Stimulated activated CD4-positive, alpha-beta T cell treated with anti-CD3 and anti-CD28 coated beads, TNF-alpha, amount 100 ng/mL, for 48 hours (primary cell): Measurements from ENCODE around the gene PARD6B.

Experiments used
- DNase-seq, 3 donors: peaks; one replicate each; pipeline ENCODE4 v3.0.0-alpha.2; 2020; ENCODE audit warnings: low read depth in 3 of 3

PARD6B gene

DNA sequence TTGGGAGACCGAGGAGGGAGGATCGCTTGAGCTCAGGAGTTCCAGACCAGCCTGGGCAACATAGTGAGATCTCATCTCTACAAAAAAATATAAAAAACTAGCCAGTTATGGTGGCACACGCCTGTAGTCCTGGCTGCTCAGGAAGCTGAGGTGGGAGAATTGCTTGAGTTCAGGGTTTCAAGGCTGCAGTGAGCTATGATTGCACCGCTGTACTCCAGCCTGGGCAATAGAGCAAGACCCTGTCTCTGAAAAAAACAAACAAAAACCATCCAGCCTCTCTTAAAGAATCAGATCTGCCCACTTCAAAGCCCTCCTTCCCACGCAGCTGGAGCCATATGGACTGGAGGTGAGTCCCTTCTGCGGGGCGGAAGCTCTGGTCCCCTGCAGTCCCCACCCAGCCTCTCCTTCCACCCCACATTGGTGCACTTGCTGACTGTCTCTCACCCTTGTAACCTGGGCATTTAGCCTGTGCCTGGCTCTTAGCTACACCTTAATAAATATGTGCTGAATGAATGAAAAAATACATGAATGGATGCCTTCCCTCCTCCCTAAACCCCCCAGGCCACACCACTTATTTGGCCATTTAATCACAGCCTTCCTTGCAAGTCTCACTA, 7.2 kb upstream of the PARD6B start:
- DNase-seq, result no peak

DNA sequence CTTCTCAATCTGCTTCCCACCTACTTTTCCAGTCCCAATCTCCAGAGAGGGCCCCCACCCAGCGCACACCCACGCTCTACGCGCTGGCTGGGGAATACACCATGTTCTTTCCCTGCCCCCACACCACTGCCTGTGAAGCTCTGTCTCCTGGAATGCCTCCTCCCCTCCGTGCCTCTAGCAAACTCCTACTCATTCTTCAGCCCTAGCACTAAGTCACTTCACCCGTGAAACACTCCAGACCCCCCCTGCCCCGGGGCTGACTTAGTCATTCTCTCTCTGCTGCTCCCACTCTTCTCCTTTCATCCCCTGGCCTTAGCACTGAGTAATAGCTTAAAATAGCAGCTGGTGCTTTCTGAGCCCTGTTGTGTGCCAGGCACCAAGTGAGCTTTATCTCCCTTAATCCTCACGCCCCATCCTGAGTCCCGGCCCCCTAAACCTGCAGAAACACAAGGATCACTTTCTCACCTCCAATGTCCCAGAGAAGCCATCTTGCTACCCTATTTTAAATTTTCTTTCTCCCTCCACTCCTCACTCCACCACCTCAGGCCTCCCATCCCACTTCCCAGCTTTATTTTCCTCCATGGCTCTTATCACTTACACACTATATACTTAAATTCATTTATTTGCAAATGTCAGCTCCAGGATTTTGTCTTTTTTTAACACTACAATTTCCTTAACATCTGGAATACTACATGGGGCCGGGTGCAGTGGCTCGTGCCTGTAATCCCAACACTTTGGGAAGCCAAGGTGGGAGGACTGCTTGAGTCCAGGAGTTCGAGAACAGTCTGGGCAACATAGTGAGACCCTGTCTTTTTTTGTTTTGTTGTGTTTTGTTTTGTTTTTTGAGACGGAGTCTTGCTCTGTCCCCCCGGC, 6.3 kb upstream of the PARD6B start:
- peak; percentile 68 to 81 (median 76) for DNase-seq

DNA sequence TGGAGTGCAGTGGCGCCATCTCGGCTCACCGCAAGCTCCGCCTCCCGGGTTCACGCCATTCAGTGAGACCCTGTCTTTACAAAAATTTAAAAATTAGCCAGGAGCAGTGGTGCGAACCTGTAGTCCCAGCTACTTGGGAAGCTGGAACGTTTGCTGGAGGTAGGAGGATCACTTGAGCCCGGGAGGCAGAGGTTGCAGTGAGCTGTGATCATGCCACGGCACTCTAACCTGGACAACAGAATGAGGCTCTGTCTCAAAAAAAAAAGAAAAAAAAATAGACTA, 5.7 kb upstream of the PARD6B start:
- DNase-seq, result no peak

DNA sequence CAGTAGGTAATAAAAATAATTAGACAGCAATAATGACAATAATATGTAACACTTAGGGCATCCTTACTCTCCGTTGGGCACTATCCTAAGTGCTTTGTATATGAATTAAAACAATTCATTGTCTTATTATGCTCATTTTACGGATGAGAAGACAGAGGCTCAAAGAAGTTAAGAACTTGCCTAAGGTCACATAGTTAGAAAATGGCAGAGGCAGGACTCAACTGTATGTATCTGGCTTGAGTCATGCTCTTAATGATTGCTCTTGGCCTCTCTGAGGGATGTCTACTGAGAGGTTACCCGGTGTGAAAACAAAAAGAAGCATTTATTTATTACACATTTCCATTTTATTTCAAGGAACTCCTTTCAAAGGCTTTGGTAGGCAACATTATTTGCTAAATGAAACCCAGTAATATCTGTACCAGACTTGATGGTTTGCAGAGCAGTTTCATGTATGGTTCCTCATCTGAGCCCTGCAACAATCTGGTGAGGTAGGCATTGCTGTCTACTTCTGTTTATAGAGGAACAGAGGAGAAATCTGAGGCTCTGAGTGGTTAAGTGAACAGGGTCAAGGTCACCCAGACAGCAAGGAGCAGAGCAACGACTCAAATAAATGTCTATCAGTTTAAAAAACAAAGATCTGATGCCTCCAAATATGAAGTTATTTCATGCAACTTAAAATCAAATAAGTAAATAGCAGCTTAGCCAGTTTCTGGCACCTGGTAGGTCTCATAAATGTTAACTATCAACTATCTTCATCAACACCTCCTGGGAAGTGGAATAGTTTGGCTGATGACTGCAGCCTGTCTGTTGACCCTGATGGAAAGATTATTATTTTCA, 4.2 kb upstream of the PARD6B start:
- no peak for DNase-seq

DNA sequence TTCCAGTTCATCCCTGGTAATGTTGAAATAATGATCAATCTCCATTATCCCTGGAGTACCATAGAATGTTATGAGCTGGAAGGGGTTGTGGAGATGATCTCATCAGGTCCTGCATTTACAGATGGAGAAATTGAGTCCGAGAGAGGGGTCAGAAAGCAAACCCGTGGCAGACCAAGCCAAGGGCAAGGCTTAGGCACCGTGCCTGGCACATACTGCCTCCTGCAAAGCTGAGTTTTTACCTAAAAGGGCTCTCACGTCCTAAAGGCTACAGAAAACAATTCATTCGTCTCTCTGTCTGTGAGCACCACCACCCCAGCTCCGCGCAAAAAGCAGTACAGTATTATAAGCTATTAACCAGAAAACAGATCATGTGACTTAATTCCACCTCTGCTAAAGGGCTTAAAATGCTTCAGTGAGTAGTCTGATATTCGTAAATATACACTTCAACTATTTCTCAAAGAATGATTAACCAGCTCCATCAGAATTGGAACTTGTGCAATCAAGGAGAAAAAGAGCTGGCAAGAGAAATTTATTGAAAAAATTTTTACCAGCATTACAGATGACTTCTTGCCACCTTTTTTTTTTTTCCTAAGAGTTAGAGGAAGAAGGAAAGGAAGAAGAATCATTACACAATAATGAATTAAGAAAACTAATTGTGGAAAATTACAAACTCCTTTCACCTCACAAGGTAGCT, 3.4 kb upstream of the PARD6B start:
- DNase-seq, result no peak

DNA sequence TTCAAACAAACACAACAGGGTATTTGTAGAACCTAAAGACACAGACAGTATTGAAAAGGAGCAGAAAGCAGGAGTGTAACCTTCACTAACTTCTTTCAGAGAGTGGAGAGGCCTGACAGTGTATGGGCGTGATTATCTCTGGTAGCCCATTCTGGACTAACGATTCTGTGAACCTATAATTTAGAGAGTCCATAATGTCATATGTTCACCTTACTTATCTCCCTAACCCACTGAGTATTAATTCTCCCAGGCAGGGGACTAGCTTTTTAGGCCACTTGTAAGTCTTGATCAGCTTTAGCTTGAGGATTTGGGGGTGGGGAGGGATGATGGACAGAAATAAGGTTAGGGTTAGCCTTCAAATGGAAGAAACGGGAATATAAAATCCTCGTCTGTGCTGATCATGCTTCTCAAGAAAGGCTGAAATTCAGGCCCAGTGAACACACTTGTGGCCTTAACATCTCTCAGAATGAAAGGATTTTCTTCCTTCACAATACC, 2.8 kb upstream of the PARD6B start:
- DNase-seq, result no peak

DNA sequence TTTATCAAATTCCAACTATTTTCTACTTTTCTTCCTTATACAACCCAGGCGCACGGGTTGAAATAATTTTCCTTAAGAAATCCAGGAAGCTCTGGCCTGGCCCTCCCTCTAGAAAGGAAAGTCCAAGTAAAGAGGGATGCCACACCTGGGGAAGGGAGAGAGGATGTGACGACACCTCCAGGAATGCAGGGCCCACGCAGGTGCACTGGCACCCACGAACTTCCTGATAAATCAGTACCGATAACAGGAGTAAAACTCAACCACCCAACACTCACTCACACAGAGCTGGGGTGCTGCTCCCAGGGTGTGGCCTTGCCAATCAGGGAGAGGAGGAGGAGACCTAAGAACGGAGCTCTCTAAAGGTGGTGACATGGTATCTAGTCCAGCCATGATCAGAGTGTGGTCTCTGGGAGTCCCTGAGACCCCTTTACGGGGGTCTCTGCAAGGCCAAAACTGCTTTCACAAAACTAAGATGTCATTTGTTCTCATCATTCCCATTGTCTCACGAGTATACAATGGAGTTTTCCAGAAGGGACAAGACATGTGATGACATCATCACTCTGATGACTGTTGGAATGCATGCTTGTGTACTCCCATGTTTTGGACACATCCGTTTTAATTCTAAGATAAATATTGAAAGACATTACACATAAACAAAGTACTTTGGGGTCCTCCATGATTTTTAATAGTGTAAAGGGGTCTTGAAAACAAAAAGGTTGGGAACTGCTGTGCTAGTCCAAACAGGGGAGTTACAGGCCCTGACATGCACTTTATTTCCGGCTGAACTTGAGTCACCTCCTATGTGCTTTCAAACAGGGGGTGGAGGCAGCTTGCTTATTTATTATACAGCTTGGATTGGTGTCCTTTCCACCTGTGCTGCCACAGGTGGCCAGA, 2.2 kb upstream of the PARD6B start:
- DNase-seq, result no peak

DNA sequence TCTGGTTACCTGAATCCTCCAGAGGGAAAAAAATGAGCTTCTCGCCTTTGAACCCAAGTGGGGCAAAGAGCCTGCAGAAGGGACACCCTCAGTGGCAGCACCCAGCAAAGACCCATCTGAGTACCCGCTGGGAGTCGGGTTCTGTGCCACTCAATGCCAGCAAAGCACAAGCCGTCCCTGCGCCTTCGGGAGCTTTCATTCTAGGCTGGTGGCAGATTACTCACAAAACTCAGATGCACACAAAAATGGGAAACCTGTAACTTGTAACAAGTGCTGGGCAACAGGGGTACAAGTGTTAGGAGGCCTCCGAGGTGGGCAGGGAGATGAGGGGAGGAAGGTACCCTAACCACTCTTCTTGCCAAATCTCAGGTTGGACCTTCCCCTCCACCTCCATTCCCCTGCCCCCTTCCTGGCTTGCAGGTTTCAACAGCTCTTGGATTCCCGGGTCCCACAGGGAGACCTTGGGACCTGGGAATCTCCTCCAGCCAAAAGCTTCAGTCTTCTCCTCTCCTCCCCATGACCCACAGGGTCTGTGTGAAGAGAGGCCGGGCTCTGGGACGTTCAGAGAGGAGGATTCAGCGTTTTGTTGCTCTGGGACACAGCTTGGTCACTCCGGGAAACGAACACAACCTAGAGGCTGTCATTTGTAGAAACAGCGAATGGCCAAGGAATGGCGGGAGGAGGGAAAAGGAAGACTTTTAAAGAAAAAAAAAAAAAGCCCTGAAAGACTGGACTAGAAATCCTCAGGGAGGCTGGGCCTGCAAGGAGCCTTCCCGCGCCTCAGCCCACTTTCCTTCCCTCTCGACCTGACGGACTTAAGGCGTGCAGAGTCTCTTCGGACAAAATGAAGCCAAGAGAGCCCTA, 1.2 kb upstream of the PARD6B start:
- DNase-seq, result no peak

DNA sequence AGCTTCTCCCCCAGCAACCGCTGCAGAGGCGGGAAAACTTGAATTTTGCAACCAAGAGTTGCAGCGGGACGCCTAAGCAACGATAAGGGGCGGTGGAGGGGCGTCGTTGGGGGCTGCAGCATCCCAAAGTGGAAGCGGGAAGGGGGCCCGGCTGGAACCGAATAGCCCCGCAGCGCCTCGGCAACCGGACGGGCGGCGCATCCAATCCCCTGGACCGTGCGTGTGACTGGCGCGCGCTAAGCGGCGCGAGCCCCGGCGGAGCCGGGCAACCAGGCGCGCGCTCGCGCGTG, 670 bp upstream of the PARD6B start:
- no peak for DNase-seq

DNA sequence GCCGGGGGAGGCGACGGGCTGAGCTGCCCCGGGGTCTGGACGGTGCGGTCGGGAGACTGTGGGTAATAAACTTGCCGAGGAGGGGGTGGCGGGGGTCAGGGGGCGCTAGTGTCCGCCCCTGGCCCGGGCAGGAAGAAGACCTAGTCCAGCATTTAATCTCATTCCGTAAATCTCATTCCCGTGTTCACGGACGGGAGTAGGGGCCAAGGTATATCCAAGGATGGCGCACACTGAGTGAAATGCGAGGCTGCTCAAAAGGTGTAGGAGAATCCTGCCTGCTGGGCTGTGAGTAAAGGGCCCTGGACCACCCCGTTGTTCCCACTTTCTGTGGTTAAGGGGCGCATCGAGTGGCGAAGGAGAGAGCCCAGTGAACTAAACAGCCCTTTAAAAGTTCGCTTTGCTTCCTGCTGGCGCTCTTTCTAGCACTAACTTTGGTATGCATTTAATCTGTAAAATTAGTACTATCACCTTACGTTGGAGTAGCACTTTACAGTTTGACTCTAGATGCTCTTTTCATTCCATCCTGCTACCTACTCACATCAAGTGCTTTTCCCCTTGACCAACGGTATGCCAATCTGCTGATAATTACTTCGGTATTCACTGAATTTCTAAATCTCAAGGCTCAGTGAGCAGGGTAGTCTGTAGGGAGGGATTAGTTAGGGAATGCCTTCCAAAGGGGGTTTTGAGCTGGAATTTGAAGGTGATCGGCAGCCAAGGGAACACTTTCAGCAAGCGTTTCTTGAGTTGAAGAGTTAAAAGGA, 730 bp downstream of the PARD6B start:
- no peak for DNase-seq

DNA sequence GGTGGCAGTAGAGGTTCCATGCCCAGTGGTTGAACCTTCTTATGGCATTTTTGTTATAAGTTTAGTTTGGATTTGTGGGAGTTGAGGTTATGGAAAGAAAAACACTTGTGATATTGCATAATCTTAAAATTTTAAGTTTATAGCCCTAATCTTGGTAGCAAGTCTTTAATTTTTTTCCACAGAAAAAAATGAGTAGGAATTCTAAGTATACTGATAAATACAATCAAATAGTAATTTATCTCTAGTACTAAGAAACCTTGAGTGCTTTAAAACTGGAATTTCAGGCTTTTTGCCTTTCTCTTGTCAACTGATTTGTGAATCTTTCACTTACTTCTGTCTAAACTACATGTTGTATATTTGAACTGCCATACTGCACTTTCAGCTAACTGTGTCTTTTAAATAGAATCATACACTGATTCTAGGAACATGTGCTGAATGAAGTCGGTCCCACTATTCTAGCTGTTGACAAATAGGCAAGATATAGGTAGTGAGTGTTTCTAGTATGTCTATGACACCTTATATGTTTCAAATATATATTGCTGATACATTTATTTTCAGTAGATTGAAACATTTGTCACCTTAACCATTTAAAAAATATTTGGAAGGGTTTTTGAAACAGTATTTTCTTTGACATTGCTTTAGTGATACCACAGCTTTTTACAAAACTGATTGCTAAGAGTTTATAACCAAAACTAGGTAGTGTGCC, 2.4 kb downstream of the PARD6B start:
- DNase-seq, result no peak

DNA sequence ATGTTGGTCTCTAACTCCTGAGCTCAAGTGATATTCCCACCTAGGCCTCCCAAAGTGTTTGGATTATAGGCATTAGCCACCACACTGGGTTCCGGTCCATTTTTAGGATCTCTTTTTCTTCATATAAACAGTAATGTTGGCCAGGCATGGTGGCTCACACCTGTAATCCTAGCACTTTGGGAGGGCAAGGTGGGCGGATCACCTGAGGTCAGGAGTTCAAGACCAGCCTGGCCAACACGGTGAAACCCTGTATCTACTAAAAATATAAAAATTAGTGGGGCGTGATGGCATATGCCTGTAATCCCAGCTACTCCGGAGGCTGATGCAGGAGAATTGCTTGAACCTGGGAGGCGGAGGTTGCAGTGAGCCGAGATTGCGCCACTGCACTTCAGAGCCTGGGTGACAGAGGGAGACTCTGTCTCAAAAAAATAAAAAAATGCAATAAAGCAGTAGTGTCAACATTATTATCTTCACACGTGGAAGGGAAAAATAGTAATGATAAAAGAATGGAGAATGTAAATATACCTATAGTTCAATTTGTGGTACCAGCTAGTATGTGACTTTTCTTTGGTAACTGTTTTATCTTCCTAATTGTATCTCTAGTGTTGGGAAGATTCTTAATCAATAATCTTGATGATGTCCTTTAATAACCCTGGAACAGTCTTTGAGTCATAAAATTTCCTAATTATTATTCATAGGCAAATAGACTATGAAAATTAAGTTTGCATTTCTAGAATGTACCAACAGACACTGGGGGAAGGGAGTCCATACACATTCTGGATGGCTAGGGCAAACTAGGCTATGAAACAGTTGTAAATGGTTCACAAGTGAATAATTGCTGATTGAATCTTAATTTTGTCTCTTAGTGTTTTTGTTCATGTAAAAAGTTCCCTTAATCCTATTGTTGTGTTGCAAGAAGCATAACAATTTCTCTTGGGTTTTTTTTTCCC, 3.6 kb downstream of the PARD6B start:
- no peak for DNase-seq

DNA sequence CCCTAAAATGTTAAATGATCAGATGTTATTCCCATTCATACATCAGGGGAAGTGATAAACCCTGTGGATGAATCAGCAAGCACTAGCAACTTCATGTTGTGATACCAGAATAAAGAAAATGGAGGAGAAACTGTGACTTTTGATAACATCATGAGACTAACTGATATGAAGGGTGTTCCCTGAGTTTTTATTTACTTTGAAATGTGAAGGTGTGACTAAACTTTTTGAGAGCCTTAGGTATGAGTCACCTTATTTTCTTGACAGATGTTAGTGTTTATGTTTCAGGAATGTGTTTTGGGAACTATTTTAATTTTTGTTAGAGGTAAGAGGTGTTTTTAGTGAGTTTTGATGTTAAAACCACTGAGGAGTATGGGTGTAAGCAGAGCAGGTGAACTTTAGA, 4.4 kb downstream of the PARD6B start:
- DNase-seq, result no peak

DNA sequence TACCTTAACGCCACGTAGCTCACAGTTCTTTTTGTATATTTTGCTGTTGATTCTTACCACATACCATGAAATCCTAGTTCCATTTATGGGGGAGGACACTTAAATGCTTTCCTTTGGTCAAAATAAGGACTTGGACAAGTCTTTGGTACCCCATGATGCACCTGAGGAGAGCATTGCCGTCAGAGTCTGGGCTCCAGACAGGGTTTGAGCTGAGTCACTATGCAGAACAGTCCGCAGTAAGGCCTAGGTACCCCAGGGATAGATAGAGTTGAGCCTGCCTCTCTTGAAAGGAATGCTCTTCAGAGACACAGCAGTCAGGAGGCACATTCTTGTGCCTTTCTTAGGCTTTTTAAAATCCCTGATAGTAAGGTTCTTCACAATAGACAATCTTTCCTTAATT, 6.0 kb downstream of the PARD6B start:
- DNase-seq, result no peak

DNA sequence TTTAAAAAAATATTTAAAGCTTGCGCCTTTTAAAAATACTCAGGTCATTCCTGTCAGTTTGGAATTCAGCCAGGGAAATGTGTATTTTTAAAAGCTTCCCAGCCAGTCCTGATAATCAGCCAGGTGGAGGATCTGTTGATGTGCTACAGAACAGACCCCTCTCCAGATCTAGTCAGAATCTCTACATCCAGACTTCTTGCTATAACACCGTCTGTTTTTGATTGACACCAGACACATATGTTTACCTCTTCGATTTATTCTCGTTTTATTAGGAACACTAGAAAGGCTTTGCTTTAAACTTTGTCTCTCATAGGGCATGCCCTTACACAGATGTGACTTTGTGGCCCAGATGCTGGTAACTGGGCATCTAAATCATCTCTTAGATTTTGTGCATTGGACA, 11.7 kb downstream of the PARD6B start:
- DNase-seq, result no peak

DNA sequence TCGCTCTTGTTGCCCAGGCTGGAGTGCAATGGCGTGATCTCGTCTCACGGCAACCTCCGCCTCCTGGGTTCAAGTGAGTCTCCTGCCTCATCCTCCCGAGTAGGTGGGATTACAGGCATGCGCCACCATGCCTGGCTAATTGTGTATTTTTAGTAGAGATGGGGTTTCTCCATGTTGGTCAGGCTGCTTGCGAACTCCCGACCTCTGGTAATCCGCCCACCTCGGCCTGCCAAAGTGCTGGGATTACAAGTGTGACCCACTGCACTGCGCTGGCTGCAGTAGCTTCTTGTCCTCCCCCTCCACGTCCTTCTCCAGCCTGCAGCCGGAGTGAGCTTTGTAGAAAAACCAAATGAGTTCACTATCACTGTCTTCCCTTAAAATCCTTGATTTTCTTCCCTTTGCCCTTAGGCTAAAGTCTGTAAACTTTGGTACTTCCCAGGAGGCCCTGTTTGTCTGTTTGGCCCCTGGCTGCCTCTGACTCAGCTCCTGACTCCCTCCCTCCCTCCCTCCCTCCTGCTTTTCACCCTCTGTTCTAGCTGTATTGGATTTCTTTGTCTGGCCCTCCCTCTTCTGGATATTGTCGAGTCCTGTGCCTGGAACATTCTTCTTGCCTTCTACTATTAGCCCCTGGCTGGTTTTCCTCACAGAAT, 12.9 kb downstream of the PARD6B start:
- DNase-seq, result no peak

DNA sequence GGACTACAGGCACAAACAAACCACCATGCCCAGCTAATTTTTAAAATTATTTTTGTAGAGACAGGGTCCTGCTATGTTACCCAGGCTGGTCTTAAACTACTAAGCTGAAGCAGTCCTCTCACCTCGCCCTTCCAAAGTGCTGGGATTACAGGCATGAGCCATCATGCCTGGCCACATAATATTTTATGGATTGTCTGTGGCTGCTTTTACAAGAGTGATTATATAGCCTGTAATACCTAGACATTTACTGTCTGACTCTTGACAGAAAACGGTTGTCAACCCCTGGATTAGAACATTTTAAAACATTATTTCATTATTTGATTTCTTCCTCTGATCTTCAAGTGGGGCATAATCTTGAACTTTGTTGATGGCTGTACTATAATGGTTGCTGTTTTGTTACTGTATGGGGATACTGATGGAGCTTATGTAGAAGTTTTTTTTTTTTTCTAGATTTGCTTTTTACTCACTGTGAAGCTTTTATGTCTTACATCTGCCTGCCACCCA, 14.3 kb downstream of the PARD6B start:
- no peak for DNase-seq
